ENCODE measurements around the gene C22orf15. TPM values are rescaled to one million over a fixed set of nuclear protein-coding genes. Genes with fewer than 3 reads are reported as not detected.

C22orf15 gene
- total and polyA plus RNA-seq, 4 donors = 3.0 to 18.7 (median 10.4) TPM

DNA sequence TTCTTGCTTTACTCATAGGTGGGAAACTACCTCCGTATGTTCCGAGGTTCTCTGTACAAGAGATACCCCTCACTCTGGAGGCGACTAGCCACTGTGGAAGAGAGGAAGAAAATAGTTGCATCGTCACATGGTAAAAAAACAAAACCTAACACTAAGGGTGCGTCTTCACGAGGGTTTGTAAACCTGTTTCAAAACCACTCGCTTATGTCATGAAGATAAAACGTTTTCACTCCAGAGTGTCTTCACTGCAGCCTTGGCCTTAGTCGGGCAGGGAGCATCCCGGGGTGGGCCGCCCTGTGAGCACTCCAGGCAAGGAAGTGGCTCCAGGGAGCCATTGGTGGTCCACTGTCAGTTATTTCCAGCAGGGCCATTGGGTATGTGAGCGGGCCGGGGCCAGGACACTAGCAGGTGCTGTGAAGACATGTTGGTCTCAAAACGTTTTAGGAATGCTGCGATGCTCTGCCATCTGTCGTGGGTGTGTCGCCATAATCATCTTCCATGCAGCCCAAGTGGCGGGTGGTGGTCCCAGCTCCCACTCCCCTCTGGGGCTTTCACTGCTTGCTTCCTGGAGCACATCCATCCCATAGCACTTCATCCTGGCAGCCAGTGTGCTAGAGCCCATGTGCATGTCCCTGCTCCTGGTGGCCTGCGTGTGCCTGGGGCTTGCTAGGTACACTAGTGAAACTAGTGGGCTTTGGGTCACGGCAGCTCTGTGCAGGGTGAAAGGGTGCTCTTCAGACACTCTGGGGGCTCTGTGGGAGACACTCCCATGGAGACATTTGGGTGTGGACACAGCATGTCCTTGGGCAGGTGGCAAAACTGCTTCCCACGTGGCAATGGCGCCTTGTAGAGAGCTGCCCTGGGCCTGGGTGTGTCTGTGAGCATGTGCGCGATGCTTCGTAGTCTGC is 29.2 kb downstream of the C22orf15 start:
- Histone ChIP-seq H3K27ac (ENCODE audit: low read depth in 1 of 2, low read length in 1 of 2) (no peak overlapping the region), H3K4me1 (ENCODE audit: control insufficient read depth in 5 of 5, insufficient read depth in 5 of 5, low read length in 5 of 5) (peaks cover 0 to 33% (median 4%) of the 10 kb centered on the region in 5 donors), H3K9ac (ENCODE audit: insufficient read depth in 1 of 2, low read length in 2 of 2) (no peak overlapping the region), H3K4me3 (no peak overlapping the region), H3K36me3 (ENCODE audit: control insufficient read depth in 4 of 4, insufficient read depth in 4 of 4, low read length in 4 of 4) (peaks cover 14 to 39% (median 35%) of the 10 kb centered on the region in 4 donors), H3K27me3 (ENCODE audit: control insufficient read depth in 3 of 3, insufficient read depth in 3 of 3, low read length in 2 of 3) (no peaks in the 10 kb centered on the region), H3K9me3 (ENCODE audit: control insufficient read depth in 4 of 4, insufficient read depth in 3 of 4, low read length in 3 of 4) (no peaks in the 10 kb centered on the region)
- DNase-seq = no peak
- 90 to 94% methylated on average over 25 of the region's 25 CpGs for WGBS, 2 donors
- no peak for ATAC-seq (ENCODE audit: insufficient read depth, low FRiP score)
- TF ChIP-seq, protein P1, sequence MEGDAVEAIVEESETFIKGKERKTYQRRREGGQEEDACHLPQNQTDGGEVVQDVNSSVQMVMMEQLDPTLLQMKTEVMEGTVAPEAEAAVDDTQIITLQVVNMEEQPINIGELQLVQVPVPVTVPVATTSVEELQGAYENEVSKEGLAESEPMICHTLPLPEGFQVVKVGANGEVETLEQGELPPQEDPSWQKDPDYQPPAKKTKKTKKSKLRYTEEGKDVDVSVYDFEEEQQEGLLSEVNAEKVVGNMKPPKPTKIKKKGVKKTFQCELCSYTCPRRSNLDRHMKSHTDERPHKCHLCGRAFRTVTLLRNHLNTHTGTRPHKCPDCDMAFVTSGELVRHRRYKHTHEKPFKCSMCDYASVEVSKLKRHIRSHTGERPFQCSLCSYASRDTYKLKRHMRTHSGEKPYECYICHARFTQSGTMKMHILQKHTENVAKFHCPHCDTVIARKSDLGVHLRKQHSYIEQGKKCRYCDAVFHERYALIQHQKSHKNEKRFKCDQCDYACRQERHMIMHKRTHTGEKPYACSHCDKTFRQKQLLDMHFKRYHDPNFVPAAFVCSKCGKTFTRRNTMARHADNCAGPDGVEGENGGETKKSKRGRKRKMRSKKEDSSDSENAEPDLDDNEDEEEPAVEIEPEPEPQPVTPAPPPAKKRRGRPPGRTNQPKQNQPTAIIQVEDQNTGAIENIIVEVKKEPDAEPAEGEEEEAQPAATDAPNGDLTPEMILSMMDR (IDR thresholded peaks at IDR 0.05; ENCODE audit: control extremely low read depth, extremely low read depth) = no peak

- Histone ChIP-seq H3K27ac (ENCODE audit: low read depth in 1 of 2, low read length in 1 of 2) (no peak overlapping the region), H3K36me3 (ENCODE audit: control insufficient read depth in 4 of 4, insufficient read depth in 4 of 4, low read length in 4 of 4) (peaks cover 14 to 44% (median 40%) of the 10 kb centered on the region in 4 donors), H3K4me1 (ENCODE audit: control insufficient read depth in 5 of 5, insufficient read depth in 5 of 5, low read length in 5 of 5) (peaks cover 0 to 24% (median 4%) of the 10 kb centered on the region in 5 donors), H3K9me3 (ENCODE audit: control insufficient read depth in 4 of 4, insufficient read depth in 3 of 4, low read length in 3 of 4) (no peaks in the 10 kb centered on the region), H3K27me3 (ENCODE audit: control insufficient read depth in 3 of 3, insufficient read depth in 3 of 3, low read length in 2 of 3) (no peaks in the 10 kb centered on the region), H3K9ac (ENCODE audit: insufficient read depth in 1 of 2, low read length in 2 of 2) (no peak overlapping the region), H3K4me3 (no peak overlapping the region)
- 90 to 93% methylated on average over 8 of the region's 8 CpGs for WGBS, 2 donors
- no peak for DNase-seq
- TF ChIP-seq, protein P1 (IDR thresholded peaks at IDR 0.05; ENCODE audit: control extremely low read depth, extremely low read depth) = no peak
- ATAC-seq (ENCODE audit: insufficient read depth, low FRiP score) = no peak
Measured at GRCh38 chr22:23793326-23793725, 30.5 kb downstream of the C22orf15 start.

DNA sequence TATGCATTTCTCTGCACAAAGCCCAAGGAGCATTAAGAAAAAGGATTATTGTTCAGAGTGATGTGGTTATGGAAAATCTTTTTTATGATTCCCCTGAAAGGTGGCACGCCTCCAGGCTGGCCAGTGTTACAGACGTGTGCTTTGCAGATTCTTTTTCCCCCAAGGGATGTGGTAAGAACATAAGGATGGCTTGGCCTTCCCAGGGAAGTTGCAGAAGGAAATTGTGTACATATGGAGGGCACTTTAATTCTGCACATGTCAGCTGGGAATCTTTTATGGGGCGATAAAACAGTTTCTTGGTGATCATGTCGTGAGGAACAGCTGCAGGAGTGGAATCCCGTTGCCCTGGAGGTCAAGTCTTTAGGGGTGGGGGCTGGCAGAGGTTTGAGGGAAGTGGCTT is 33.7 kb downstream of the C22orf15 start:
- Histone ChIP-seq H3K4me1 (ENCODE audit: control insufficient read depth in 5 of 5, insufficient read depth in 5 of 5, low read length in 5 of 5) (peaks cover 0 to 3% (median 0%) of the 10 kb centered on the region in 5 donors), H3K9me3 (ENCODE audit: control insufficient read depth in 4 of 4, insufficient read depth in 3 of 4, low read length in 3 of 4) (no peaks in the 10 kb centered on the region), H3K9ac (ENCODE audit: insufficient read depth in 1 of 2, low read length in 2 of 2) (no peak overlapping the region), H3K27ac (ENCODE audit: low read depth in 1 of 2, low read length in 1 of 2) (no peak overlapping the region), H3K36me3 (ENCODE audit: control insufficient read depth in 4 of 4, insufficient read depth in 4 of 4, low read length in 4 of 4) (peaks cover 22 to 54% (median 53%) of the 10 kb centered on the region in 4 donors), H3K27me3 (ENCODE audit: control insufficient read depth in 3 of 3, insufficient read depth in 3 of 3, low read length in 2 of 3) (no peaks in the 10 kb centered on the region), H3K4me3 (no peak overlapping the region)
- DNase-seq = no peak
- TF ChIP-seq, protein P1 (IDR thresholded peaks at IDR 0.05; ENCODE audit: control extremely low read depth, extremely low read depth) = no peak
- no peak for ATAC-seq (ENCODE audit: insufficient read depth, low FRiP score)
- 72 to 83% methylated on average over 5 of the region's 5 CpGs for WGBS, 2 donors

Data from lung (tissue), 12 donors.